ENCODE measurements around the gene IGFN1. TPM values are rescaled to one million over a fixed set of nuclear protein-coding genes. Genes with fewer than 3 reads are reported as not detected.
A peak's percentile ranks its signal among the peaks of the same experiment; 100 is the strongest.

IGFN1 gene
- total and polyA plus RNA-seq, 9 of the 15 experiments (the other 6 are each of a cell fraction or from before 2014, with no cell fraction given), result 0.04 TPM; not detected in 8

- TF ChIP-seq, protein P1, sequence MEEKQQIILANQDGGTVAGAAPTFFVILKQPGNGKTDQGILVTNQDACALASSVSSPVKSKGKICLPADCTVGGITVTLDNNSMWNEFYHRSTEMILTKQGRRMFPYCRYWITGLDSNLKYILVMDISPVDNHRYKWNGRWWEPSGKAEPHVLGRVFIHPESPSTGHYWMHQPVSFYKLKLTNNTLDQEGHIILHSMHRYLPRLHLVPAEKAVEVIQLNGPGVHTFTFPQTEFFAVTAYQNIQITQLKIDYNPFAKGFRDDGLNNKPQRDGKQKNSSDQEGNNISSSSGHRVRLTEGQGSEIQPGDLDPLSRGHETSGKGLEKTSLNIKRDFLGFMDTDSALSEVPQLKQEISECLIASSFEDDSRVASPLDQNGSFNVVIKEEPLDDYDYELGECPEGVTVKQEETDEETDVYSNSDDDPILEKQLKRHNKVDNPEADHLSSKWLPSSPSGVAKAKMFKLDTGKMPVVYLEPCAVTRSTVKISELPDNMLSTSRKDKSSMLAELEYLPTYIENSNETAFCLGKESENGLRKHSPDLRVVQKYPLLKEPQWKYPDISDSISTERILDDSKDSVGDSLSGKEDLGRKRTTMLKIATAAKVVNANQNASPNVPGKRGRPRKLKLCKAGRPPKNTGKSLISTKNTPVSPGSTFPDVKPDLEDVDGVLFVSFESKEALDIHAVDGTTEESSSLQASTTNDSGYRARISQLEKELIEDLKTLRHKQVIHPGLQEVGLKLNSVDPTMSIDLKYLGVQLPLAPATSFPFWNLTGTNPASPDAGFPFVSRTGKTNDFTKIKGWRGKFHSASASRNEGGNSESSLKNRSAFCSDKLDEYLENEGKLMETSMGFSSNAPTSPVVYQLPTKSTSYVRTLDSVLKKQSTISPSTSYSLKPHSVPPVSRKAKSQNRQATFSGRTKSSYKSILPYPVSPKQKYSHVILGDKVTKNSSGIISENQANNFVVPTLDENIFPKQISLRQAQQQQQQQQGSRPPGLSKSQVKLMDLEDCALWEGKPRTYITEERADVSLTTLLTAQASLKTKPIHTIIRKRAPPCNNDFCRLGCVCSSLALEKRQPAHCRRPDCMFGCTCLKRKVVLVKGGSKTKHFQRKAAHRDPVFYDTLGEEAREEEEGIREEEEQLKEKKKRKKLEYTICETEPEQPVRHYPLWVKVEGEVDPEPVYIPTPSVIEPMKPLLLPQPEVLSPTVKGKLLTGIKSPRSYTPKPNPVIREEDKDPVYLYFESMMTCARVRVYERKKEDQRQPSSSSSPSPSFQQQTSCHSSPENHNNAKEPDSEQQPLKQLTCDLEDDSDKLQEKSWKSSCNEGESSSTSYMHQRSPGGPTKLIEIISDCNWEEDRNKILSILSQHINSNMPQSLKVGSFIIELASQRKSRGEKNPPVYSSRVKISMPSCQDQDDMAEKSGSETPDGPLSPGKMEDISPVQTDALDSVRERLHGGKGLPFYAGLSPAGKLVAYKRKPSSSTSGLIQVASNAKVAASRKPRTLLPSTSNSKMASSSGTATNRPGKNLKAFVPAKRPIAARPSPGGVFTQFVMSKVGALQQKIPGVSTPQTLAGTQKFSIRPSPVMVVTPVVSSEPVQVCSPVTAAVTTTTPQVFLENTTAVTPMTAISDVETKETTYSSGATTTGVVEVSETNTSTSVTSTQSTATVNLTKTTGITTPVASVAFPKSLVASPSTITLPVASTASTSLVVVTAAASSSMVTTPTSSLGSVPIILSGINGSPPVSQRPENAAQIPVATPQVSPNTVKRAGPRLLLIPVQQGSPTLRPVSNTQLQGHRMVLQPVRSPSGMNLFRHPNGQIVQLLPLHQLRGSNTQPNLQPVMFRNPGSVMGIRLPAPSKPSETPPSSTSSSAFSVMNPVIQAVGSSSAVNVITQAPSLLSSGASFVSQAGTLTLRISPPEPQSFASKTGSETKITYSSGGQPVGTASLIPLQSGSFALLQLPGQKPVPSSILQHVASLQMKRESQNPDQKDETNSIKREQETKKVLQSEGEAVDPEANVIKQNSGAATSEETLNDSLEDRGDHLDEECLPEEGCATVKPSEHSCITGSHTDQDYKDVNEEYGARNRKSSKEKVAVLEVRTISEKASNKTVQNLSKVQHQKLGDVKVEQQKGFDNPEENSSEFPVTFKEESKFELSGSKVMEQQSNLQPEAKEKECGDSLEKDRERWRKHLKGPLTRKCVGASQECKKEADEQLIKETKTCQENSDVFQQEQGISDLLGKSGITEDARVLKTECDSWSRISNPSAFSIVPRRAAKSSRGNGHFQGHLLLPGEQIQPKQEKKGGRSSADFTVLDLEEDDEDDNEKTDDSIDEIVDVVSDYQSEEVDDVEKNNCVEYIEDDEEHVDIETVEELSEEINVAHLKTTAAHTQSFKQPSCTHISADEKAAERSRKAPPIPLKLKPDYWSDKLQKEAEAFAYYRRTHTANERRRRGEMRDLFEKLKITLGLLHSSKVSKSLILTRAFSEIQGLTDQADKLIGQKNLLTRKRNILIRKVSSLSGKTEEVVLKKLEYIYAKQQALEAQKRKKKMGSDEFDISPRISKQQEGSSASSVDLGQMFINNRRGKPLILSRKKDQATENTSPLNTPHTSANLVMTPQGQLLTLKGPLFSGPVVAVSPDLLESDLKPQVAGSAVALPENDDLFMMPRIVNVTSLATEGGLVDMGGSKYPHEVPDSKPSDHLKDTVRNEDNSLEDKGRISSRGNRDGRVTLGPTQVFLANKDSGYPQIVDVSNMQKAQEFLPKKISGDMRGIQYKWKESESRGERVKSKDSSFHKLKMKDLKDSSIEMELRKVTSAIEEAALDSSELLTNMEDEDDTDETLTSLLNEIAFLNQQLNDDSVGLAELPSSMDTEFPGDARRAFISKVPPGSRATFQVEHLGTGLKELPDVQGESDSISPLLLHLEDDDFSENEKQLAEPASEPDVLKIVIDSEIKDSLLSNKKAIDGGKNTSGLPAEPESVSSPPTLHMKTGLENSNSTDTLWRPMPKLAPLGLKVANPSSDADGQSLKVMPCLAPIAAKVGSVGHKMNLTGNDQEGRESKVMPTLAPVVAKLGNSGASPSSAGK (IDR thresholded peaks at IDR 0.05), result 0 out of 2 replicates have a peak, but pooled peaks have one; percentile 22
- TF ChIP-seq SRF (CRISPR knock-in tag; IDR thresholded peaks at IDR 0.05) (peak in 1 of 2 experiments; percentile 35; a peak in 1 of 4 replicates), GTF2E2 (tag; IDR thresholded peaks at IDR 0.05) (no peak), ZNF780A (CRISPR knock-in tag; IDR thresholded peaks at IDR 0.05) (no peak), RBFOX2 (IDR thresholded peaks at IDR 0.05; ENCODE audit: low read depth, low read length) (no peak), E2F5 (CRISPR knock-in tag; IDR thresholded peaks at IDR 0.05) (no peak), FOS (IDR thresholded peaks at IDR 0.05; ENCODE audit: extremely low read depth, insufficient read length) (no peak), HDAC2 (IDR thresholded peaks at IDR 0.05) (no peak), ZNF280A (IDR thresholded peaks at IDR 0.05; ENCODE audit: low read depth, partially characterized antibody) (no peak), RFX7 (CRISPR knock-in tag; IDR thresholded peaks at IDR 0.05) (no peak), HDAC8 (tag; IDR thresholded peaks at IDR 0.05) (no peak), MXI1 (IDR thresholded peaks at IDR 0.05; ENCODE audit: low read depth, low read length) (no peak), SOX6 (IDR thresholded peaks at IDR 0.05) (peak; percentile 31; the same call in 1 of the 2 replicates)
Measured at GRCh38 chr1:201167041-201167991, 23.3 kb upstream of the IGFN1 start (continued).

Measured in K562 (cell line).